Glutamatergic neuron (in vitro differentiated cells): Measurements from ENCODE around the gene TXNL4B. TPM values are rescaled to one million over a fixed set of nuclear protein-coding genes. Genes with fewer than 3 reads are reported as not detected.

ENCODE experiments used
- DNase-seq: peaks from one replicate; pipeline ENCODE4 v3.0.0; 2022
- H3K27ac Mint-ChIP-seq: one replicate; pipeline ENCODE4 v1.8.0; 2020; ENCODE audit warnings: mild to moderate bottlenecking, mixed read lengths, inconsistent platforms; ENCODE audit not compliant: unreplicated experiment
- H3K27me3 Mint-ChIP-seq: one replicate; pipeline ENCODE4 v1.8.0; 2020; ENCODE audit warnings: mild to moderate bottlenecking, moderate library complexity, mixed read lengths, inconsistent platforms; ENCODE audit not compliant: unreplicated experiment
- H3K36me3 Mint-ChIP-seq: one replicate; pipeline ENCODE4 v1.8.0; 2020; ENCODE audit warnings: mild to moderate bottlenecking, mixed read lengths, inconsistent platforms; ENCODE audit not compliant: unreplicated experiment
- H3K4me1 Mint-ChIP-seq: one replicate; pipeline ENCODE4 v1.8.0; 2020; ENCODE audit warnings: mild to moderate bottlenecking, low read depth, mixed read lengths, inconsistent platforms; ENCODE audit not compliant: unreplicated experiment
- H3K4me3 Mint-ChIP-seq: one replicate; pipeline ENCODE4 v1.8.0; 2020; ENCODE audit warnings: mild to moderate bottlenecking, mixed read lengths, inconsistent platforms; ENCODE audit not compliant: unreplicated experiment
- H3K9me3 Mint-ChIP-seq: one replicate; pipeline ENCODE4 v1.8.0; 2020; ENCODE audit warnings: mild to moderate bottlenecking, moderate library complexity, mixed read lengths, inconsistent platforms; ENCODE audit not compliant: unreplicated experiment
- total RNA-seq: library from RNA; stranded (reverse); fragmentation: NEBNext Ultra II Directional; extraction: Animal tissue kit (Norgen Biotek cat#: 25700); gene quantifications from one replicate; pipeline ENCODE4 v1.2.1, GENCODE V29; 2021; ENCODE audit not compliant: unreplicated experiment
- TF ChIP-seq, protein P1 (sequence below): fragments of 200-600 bp; sonication (generic); IDR thresholded peaks from one replicate; pipeline ENCODE4 v1.5.0; 2021; ENCODE audit not compliant: partially characterized antibody, unreplicated experiment

TXNL4B gene
- total RNA-seq, 1 donor from 2014 or later, result 7.1 TPM

GRCh38 chr16:72109966-72110530 lies 16.6 kb upstream of the TXNL4B start:
- Mint-ChIP-seq H3K27ac (no peak overlapping the region), H3K4me1 (no peaks in the 10 kb centered on the region), H3K36me3 (peaks cover 12% of the 10 kb centered on the region), H3K9me3 (peaks cover 5% of the 10 kb centered on the region), H3K27me3 (peaks cover 4% of the 10 kb centered on the region), H3K4me3 (no peak overlapping the region)
- DNase-seq, result no peak
- TF ChIP-seq, protein P1, sequence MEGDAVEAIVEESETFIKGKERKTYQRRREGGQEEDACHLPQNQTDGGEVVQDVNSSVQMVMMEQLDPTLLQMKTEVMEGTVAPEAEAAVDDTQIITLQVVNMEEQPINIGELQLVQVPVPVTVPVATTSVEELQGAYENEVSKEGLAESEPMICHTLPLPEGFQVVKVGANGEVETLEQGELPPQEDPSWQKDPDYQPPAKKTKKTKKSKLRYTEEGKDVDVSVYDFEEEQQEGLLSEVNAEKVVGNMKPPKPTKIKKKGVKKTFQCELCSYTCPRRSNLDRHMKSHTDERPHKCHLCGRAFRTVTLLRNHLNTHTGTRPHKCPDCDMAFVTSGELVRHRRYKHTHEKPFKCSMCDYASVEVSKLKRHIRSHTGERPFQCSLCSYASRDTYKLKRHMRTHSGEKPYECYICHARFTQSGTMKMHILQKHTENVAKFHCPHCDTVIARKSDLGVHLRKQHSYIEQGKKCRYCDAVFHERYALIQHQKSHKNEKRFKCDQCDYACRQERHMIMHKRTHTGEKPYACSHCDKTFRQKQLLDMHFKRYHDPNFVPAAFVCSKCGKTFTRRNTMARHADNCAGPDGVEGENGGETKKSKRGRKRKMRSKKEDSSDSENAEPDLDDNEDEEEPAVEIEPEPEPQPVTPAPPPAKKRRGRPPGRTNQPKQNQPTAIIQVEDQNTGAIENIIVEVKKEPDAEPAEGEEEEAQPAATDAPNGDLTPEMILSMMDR, result no peak

DNA sequence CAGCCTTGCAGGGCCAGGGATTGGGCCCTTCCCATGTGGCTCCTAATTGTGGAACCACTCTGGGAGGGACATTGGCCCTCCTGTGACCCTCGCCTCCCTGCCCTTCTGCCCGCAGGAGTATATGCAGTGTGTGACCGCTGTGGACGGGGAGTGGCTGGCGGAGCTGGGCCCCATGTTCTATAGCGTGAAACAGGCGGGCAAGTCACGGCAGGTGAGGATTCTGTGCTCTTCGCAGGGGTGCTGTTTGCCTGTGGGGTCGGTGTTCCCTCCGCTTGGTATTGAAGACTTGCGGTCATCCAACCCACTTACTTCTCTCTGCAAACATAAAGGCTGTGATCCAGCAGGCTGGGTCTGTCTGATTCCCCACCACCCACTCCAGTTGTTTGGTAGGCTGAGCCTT lies 15.9 kb upstream of the TXNL4B start:
- no peak overlapping the region for H3K4me3 Mint-ChIP-seq
- peaks cover 5% of the 10 kb centered on the region for H3K9me3 Mint-ChIP-seq
- TF ChIP-seq, protein P1, result no peak
- DNase-seq, result no peak
- no peaks in the 10 kb centered on the region for H3K4me1 Mint-ChIP-seq
- H3K36me3 Mint-ChIP-seq, result peaks cover 12% of the 10 kb centered on the region
- peaks cover 4% of the 10 kb centered on the region for H3K27me3 Mint-ChIP-seq
- no peak overlapping the region for H3K27ac Mint-ChIP-seq

- peaks cover 4% of the 10 kb centered on the region for H3K27me3 Mint-ChIP-seq
- DNase-seq, result no peak
- no peak overlapping the region for H3K27ac Mint-ChIP-seq
- H3K36me3 Mint-ChIP-seq, result peaks cover 12% of the 10 kb centered on the region
- H3K4me3 Mint-ChIP-seq, result no peak overlapping the region
- TF ChIP-seq, protein P1, result no peak
- no peaks in the 10 kb centered on the region for H3K4me1 Mint-ChIP-seq
- H3K9me3 Mint-ChIP-seq, result peaks cover 5% of the 10 kb centered on the region
Observed at GRCh38 chr16:72108353-72109102, 15.1 kb upstream of the TXNL4B start.

- no peak for DNase-seq
- Mint-ChIP-seq H3K9me3 (peaks cover 5% of the 10 kb centered on the region), H3K4me1 (no peaks in the 10 kb centered on the region), H3K4me3 (no peak overlapping the region), H3K27ac (no peak overlapping the region), H3K36me3 (peaks cover 12% of the 10 kb centered on the region), H3K27me3 (peaks cover 4% of the 10 kb centered on the region)
- TF ChIP-seq, protein P1, result no peak
Observed at GRCh38 chr16:72107371-72107770, 14.0 kb upstream of the TXNL4B start.

DNA sequence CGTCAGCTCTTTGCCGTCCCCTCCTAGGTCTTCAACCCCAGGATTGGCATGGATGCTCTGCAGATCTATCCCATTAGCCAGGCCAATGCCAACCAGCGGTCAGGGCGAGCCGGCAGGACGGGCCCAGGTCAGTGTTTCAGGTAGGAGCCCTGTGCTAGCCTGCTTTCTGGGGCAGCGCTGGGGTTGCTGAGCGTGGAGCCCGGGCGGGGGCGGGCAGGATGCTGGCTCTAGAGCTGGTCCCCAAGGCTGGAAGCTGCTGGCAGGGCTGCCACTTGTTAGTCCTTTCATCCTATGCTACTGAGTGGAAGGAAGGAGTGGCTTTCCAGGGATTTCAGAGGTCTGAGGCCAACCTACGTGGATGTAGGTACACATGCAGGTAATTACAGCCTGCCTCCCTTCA lies 12.6 kb upstream of the TXNL4B start:
- no peaks in the 10 kb centered on the region for H3K4me1 Mint-ChIP-seq
- H3K36me3 Mint-ChIP-seq, result peaks cover 12% of the 10 kb centered on the region

More for the DNA sequence above, 12.6 kb upstream of the TXNL4B start:
- H3K9me3 Mint-ChIP-seq, result peaks cover 5% of the 10 kb centered on the region
- no peak overlapping the region for H3K4me3 Mint-ChIP-seq
- TF ChIP-seq, protein P1, result no peak
- peaks cover 4% of the 10 kb centered on the region for H3K27me3 Mint-ChIP-seq
- DNase-seq, result no peak
- no peak overlapping the region for H3K27ac Mint-ChIP-seq
